HG03439 (cell line): Measurements from ENCODE around the gene SPTBN1.
A peak's percentile ranks its signal among the peaks of the same experiment; 100 is the strongest.

Source experiments
- ATAC-seq: cut with Tn5 transposase; IDR thresholded peaks from one replicate; pipeline ENCODE4 v1.9.1; 2021; ENCODE audit warnings: mild to moderate bottlenecking, moderate library complexity; ENCODE audit not compliant: unreplicated experiment

Gene SPTBN1

GRCh38 chr2:54570925-54571694 is 115.0 kb downstream of the SPTBN1 start:
- peak; percentile 60 for ATAC-seq

- no peak for ATAC-seq
Measured at GRCh38 chr2:54572262-54572635, 116.1 kb downstream of the SPTBN1 start.

DNA sequence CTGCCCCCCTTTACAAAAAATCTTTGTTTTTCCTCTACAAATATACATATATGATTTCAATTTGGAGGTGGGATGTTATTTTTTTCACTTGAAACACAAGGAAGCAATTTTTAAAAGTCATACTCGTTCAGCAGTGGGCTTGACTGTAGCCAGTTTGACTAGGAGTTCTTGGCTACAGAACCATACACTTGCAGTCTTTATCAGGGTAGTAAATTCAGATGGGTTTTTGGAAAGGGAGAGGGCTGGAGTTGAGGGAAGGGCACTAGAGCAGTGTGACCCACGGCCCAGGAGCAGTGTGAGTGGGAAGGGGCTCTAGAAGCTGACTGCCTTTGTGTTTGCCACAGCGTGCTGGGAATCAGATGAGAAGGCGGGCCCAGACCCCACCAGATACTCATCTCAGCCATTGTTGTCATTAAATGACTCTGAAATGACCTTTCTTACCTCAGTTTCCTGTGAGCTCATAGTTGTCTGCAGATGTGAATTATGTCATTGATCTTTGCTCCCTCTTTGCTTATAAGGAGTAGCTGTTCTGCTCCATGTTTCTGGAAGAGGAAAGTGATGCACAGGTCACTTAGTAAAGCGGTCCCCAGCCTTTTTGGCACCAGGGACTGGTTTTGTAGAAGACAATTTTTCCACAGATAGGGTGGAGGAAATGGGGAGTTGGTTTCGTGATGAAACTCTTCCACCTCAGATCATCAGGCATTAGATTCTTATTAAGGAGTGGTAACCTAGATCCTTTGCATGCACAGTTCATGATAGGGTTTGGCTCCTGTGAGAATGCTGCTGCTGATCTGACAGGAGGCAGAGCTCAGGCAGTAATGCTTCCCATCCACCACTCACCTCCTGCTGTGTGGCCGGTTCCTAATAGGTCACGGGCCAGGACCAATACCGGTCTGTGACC is 116.8 kb downstream of the SPTBN1 start:
- no peak for ATAC-seq

DNA sequence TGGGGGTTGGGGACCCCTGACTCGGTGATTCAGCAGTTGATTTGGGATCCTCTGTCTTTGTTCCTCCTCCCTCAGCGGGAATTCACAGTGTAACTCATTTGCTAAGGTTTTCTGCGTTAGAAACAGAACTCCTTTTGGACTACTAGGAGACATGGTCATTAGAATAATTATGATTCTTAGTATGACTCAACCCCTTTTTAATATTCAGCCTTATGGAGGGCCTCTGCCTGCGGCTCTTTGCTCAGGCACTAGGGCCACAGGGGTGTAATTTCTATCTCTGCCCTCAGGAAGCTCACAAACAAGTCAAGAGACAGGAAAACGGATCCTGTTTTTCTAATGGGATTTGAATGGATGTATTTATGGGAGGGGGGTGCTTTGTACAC is 117.4 kb downstream of the SPTBN1 start:
- no peak for ATAC-seq

GRCh38 chr2:54574107-54574859 is 118.2 kb downstream of the SPTBN1 start:
- ATAC-seq = peak; percentile 23

DNA sequence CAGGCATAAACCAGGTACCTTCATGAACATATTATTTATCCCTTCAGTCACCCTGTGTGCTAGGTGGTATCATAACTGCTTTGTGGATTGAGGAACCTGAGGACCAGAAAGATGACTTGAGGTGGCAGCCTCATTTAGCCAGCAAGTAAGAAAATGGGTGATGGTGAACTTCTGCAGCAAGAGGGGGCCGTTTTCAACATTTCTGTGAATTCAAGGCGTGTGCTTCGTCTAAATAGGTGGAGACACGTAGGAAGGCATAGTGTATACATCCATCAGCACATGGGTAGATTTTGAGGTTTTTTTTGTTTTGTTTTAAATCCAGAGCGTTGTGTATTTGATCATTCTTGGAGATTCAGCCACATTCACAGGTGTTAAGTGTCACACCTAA is 118.7 kb downstream of the SPTBN1 start:
- ATAC-seq = no peak

- no peak for ATAC-seq
Measured at GRCh38 chr2:54575379-54575888, 119.3 kb downstream of the SPTBN1 start.

DNA sequence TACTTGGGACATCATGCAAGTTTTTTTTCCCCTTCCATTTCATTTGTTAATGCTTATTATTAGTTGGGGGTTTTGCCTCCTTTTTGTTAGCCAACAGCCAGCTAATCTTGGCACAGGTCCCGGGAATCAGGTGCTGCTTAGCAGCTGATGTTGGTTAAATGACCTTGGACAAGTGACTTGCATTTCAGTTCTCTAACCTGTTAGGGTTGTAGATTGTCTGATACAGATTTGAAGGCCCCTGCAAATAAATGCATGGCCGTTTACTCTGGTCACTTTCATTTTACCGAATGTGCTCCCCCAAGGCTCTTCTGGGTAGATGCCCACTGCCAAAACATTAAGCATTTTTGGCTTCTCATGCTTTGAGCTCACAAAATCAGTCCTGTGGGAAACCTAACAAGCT is 120.9 kb downstream of the SPTBN1 start:
- ATAC-seq = no peak

- no peak for ATAC-seq
Measured at GRCh38 chr2:54577944-54578647, 122.0 kb downstream of the SPTBN1 start.

GRCh38 chr2:54578648-54579045 is 122.5 kb downstream of the SPTBN1 start:
- no peak for ATAC-seq

DNA sequence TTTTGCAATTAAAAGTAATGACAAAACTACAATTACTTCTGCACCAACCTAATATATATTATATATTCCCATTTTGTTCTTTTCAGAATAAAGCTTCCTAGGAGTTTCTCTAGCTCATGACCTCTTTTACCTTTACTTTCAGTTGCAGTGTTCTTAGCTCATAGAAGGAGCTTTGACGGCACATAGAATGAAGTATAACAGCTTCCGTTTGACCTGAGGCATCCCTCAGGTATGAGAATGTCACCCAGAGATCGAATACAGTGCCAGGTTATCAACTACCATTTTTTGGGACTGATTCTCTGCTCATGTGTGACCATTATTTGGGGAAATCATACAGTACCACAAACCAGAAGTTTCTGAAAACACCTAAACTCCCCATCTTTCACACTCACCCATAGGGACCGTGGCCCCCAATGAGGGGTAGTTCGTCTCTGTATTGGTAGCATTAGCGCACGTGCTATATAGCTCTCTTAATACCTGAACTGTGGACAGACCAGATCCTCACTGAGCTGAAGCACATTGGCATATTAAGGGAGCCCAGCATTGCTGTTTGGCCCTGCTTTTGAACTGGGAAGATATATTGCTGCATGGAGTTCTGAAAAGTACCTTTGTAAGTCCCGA is 123.0 kb downstream of the SPTBN1 start:
- no peak for ATAC-seq

DNA sequence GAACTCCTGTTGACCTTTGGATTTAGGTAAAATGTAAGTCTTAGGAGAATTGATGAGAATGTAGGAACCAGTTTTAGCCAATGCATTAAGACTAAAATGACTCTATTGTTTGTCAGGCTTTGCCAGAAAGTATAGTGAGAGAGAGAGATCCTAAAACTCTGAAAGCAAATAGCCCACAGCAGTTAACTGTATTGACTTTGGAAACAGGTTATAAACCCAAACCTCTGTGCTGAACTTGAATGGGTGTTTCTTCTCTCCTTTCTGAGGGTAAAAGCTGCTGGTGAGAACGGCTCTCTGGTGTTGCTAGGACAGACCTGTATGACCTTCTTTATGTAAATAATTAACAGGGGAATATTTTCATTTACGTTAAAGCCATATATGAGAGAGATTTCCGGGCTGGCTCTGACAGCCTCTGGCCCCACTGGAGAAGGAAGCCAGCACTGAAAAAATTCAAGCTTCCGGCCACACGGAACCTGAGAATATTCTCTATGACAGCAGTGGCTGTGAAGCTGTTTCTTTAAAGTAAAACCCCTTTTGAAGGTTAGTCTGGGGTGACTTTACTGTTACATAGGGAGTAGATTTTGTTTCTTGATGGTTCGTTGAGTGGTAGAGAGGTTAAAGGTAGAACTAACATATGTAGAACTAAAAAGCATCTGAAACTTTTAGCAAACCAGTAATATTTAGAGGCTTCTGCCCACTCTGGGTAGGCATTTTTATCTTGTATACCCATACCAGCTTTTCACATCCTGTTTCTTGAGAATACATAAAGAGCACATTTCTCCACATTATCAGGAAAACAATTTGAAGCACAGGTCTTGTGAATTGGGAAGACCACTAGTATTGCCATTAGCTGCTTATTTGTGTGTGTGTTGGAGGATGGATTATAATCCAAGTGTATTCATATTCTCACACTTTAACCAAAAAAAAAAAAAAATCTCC is 123.8 kb downstream of the SPTBN1 start:
- ATAC-seq = peak; percentile 83

- no peak for ATAC-seq
Measured at GRCh38 chr2:54581326-54582039, 125.4 kb downstream of the SPTBN1 start.

DNA sequence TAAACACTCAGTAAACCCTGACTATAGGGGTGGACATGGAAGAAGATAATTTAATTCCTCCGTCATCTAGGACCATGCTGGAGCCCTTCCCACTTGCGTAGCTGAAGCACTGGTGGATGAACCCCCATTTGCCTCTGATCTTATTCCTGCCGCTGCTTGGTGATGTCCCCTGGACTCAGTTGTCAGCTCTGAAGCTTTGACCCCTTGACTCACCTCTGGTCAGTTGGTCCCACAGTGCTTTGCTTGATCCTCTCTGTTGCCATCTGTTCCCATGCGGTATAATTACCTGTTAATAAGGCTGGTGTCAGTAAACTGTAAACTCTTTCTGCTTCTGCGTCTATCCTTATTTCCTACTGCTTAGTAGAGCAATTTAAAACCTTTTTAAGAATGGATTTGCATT is 126.9 kb downstream of the SPTBN1 start:
- ATAC-seq = no peak

GRCh38 chr2:54584598-54584997 is 128.5 kb downstream of the SPTBN1 start:
- ATAC-seq = no peak

DNA sequence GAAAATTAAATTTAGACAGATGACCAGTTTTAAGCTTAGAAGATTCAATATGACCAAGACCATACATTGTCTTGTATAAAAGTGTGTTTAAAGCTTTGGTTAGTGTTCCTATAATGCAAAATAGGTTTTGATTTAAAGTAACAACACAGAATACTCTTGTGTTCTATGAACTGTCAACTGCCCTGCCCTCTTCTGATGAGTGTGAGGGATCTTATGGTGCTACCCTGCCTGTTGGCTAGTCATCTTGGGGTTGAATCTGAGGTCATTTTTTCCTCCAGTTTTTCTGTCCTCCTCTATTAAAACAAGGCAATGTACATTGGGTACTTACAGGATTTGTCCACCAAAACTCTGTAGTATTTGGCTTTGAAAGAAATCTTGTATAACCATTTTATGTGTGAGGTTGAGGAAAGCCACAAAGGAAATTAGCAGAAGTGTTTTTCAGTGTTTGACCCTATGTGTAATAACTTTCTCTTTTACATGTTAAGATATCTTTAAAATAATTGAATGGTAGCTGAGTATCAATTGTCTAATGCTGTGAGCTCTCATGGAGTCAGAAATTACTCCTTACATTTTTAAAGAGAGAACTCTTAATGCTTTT is 129.1 kb downstream of the SPTBN1 start:
- no peak for ATAC-seq

DNA sequence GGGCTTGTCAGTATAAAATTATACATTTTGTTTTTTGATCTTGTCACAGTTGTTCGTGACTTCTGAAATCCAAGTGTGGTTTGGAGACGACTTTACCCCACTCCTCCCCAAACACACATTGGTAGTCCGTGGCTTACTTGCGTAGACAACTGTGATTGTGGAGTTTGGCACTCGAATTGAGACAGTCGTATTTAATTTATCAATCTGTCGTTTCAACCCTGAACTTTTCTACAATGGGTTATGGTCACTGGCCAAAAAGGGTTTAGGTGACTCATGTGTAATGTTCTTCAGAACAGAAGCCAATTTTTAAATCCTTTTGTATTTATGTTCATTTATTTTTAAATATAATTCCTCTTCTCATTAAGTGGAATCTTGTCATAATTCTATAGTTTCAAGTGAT is 129.9 kb downstream of the SPTBN1 start:
- ATAC-seq = no peak

DNA sequence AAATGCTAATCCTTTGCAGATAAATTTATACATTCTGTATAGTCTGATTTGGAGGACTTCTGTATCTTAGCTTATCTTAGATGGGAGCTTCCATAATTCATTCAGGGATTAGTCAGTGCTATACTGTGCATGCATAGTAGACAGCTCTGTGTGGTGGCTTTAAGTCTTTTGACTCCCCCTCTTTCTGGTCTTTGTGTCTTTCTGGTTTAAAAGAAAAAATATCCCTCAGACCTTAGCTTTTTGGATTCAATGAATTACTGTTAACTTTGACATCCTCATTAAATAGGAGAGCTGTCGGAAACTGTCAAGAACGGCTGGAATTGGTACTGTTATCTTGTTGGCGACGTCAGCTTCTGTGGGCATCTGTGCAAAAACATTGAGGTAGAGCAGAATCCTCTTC is 130.4 kb downstream of the SPTBN1 start:
- ATAC-seq = no peak
